ENCODE results near the gene TLE7.

- TF ChIP-seq, protein P1, sequence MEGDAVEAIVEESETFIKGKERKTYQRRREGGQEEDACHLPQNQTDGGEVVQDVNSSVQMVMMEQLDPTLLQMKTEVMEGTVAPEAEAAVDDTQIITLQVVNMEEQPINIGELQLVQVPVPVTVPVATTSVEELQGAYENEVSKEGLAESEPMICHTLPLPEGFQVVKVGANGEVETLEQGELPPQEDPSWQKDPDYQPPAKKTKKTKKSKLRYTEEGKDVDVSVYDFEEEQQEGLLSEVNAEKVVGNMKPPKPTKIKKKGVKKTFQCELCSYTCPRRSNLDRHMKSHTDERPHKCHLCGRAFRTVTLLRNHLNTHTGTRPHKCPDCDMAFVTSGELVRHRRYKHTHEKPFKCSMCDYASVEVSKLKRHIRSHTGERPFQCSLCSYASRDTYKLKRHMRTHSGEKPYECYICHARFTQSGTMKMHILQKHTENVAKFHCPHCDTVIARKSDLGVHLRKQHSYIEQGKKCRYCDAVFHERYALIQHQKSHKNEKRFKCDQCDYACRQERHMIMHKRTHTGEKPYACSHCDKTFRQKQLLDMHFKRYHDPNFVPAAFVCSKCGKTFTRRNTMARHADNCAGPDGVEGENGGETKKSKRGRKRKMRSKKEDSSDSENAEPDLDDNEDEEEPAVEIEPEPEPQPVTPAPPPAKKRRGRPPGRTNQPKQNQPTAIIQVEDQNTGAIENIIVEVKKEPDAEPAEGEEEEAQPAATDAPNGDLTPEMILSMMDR (IDR thresholded peaks at IDR 0.05; ENCODE audit: insufficient read depth, low read length, poor library complexity, severe bottlenecking): no peak
- TF ChIP-seq EZH2phosphoT487 (conservative IDR thresholded peaks at IDR 0.05; ENCODE audit: low read length): no peak
Observed at GRCh38 chr16:71480956-71481355, 39.1 kb upstream of the TLE7 start.

Data from SU-DHL-6 (cell line).